HG03066 (cell line): ENCODE data around the gene TFPI.
"Not testable (repeated sequence)": the region's sequence is repeated elsewhere in the genome, so short reads cannot be mapped to it uniquely, and the experiment has no call there.

ENCODE experiments used
- ATAC-seq: cut with Tn5 transposase; IDR thresholded peaks from one replicate; pipeline ENCODE4 v1.9.1; 2021; ENCODE audit warnings: low read depth; ENCODE audit not compliant: unreplicated experiment

TFPI gene

GRCh38 chr2:187554704-187555082, 458 bp upstream of the TFPI start:
- no peak for ATAC-seq

GRCh38 chr2:187552828-187553681, 1.2 kb downstream of the TFPI start:
- no peak for ATAC-seq

GRCh38 chr2:187552381-187552780, 1.9 kb downstream of the TFPI start:
- no peak for ATAC-seq

- ATAC-seq = no peak
Measured at GRCh38 chr2:187550857-187551256, 3.4 kb downstream of the TFPI start.

- no peak for ATAC-seq
Measured at GRCh38 chr2:187549951-187550555, 4.2 kb downstream of the TFPI start.

GRCh38 chr2:187549193-187549592, 5.0 kb downstream of the TFPI start:
- ATAC-seq = no peak

- no peak for ATAC-seq
Measured at GRCh38 chr2:187548656-187549055, 5.6 kb downstream of the TFPI start.

- no peak for ATAC-seq
Measured at GRCh38 chr2:187547353-187547979, 6.8 kb downstream of the TFPI start.

- ATAC-seq = no peak
Measured at GRCh38 chr2:187546762-187547333, 7.4 kb downstream of the TFPI start.

- no peak for ATAC-seq
Measured at GRCh38 chr2:187545238-187545751, 8.9 kb downstream of the TFPI start.

- no peak for ATAC-seq
Measured at GRCh38 chr2:187544371-187545080, 9.7 kb downstream of the TFPI start.

- ATAC-seq = no peak
Measured at GRCh38 chr2:187543488-187543887, 10.7 kb downstream of the TFPI start.

GRCh38 chr2:187542123-187542522, 12.1 kb downstream of the TFPI start:
- no peak for ATAC-seq

- no peak for ATAC-seq
Measured at GRCh38 chr2:187541086-187542085, 12.8 kb downstream of the TFPI start.

GRCh38 chr2:187538222-187538621, 16.0 kb downstream of the TFPI start:
- not testable (repeated sequence) for ATAC-seq

GRCh38 chr2:187535381-187535780, 18.9 kb downstream of the TFPI start:
- ATAC-seq = not testable (repeated sequence)

GRCh38 chr2:187532333-187533120, 21.7 kb downstream of the TFPI start:
- ATAC-seq = no peak

GRCh38 chr2:187529977-187530721, 24.1 kb downstream of the TFPI start:
- no peak for ATAC-seq
